ENCODE data around the gene ATP7A. TPM values are rescaled to one million over a fixed set of nuclear protein-coding genes. Genes with fewer than 3 reads are reported as not detected.

Gene ATP7A
- total RNA-seq, 1 donor from 2014 or later: 2.4 TPM

DNA sequence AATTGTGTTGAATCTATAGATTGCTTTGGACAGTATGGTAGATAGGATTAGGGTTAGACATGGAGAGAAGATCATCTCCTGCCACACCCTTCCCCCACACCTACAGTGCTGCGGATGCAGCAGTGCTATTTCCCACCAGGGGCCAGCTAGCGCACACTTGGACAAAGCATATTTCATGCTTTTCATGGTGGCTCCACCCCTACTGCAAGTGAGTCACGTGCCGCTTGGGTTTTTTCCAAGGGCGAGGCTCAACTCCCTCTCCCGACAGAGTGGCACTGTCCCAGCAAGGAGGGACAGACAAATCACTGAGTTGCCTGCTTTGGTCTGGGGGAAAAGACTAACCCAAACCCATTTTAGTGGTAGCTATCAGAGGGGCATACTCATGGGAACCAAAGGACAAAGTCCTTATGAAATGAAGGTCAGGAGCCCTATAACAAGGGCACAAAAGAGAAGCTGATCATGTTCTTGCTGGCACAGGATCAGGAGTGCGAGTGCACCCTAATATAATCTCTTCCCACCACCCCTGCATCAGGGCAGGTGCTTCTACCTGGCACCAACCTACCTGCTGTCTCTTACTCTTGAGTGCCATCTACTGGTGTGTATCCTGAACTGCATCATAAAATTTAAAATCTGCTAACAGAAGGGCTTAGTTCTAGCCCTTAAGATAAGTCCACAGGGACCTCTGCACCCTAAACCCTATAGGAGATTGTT lies 114.0 kb downstream of the ATP7A start:
- FAIRE-seq (no peak), DNase-seq (ENCODE audit: low read depth) (peak; percentile 22)
- Histone ChIP-seq H3K4me3 (ENCODE audit: low read depth, low read length) (no peak overlapping the region), H3K36me3 (ENCODE audit: control insufficient read depth, insufficient read depth, low read length) (no peaks in the 10 kb centered on the region), H3K27me3 (ENCODE audit: control insufficient read depth, insufficient read depth, low read length) (no peaks in the 10 kb centered on the region)
- TF ChIP-seq, protein P1, sequence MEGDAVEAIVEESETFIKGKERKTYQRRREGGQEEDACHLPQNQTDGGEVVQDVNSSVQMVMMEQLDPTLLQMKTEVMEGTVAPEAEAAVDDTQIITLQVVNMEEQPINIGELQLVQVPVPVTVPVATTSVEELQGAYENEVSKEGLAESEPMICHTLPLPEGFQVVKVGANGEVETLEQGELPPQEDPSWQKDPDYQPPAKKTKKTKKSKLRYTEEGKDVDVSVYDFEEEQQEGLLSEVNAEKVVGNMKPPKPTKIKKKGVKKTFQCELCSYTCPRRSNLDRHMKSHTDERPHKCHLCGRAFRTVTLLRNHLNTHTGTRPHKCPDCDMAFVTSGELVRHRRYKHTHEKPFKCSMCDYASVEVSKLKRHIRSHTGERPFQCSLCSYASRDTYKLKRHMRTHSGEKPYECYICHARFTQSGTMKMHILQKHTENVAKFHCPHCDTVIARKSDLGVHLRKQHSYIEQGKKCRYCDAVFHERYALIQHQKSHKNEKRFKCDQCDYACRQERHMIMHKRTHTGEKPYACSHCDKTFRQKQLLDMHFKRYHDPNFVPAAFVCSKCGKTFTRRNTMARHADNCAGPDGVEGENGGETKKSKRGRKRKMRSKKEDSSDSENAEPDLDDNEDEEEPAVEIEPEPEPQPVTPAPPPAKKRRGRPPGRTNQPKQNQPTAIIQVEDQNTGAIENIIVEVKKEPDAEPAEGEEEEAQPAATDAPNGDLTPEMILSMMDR (IDR thresholded peaks at IDR 0.05; ENCODE audit: insufficient read depth, low read length, severe bottlenecking): peak; percentile 56

DNA sequence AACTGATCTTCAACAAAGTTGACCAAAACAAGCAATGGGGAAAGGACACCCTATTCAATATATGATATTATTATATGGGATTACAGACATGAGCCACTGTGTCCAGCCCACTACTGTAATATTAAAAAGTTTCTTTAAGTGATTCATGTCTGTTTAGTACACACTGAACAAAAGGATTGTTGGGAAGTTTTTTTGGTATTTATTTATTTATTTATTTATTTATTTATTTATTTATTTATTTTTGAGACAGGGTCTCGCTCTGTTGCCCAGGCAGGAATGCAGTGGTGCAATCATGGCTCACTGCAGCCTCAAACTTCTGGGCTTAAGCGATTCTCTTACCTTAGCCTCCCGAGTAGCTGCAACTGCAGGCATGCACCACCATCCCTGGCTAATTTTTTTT lies 117.3 kb downstream of the ATP7A start:
- TF ChIP-seq, protein P1 (IDR thresholded peaks at IDR 0.05; ENCODE audit: insufficient read depth, low read length, severe bottlenecking): no peak
- DNase-seq (ENCODE audit: low read depth) (no peak), FAIRE-seq (no peak)
- Histone ChIP-seq H3K4me3 (ENCODE audit: low read depth, low read length) (no peak overlapping the region), H3K27me3 (ENCODE audit: control insufficient read depth, insufficient read depth, low read length) (no peaks in the 10 kb centered on the region), H3K36me3 (ENCODE audit: control insufficient read depth, insufficient read depth, low read length) (no peaks in the 10 kb centered on the region)

DNA sequence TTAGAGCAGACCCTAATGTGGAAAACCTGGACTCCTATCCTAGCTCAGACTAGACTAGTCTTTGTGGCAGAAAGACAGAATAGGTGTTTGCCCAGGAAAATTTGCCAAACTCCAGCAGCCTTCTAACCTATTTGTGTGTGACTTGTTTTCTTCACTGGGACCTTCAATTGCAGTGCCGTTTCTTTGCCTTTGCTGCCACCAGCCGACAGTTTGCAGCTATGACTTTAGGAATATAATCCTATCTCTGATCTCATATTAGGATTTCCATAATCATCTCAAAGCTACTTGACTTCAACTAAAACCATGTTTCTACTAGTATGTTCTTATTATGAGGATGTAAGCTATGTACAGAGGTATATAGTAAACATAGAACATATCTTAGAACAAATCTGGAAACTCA lies 119.2 kb downstream of the ATP7A start:
- TF ChIP-seq, protein P1 (IDR thresholded peaks at IDR 0.05; ENCODE audit: insufficient read depth, low read length, severe bottlenecking): peak; percentile 40
- DNase-seq (ENCODE audit: low read depth): peak; percentile 25
- no peak overlapping the region for H3K4me3 ChIP-seq (ENCODE audit: low read depth, low read length)
- no peak for FAIRE-seq
- H3K36me3 ChIP-seq (ENCODE audit: control insufficient read depth, insufficient read depth, low read length): no peaks in the 10 kb centered on the region
- H3K27me3 ChIP-seq (ENCODE audit: control insufficient read depth, insufficient read depth, low read length): no peaks in the 10 kb centered on the region

DNA sequence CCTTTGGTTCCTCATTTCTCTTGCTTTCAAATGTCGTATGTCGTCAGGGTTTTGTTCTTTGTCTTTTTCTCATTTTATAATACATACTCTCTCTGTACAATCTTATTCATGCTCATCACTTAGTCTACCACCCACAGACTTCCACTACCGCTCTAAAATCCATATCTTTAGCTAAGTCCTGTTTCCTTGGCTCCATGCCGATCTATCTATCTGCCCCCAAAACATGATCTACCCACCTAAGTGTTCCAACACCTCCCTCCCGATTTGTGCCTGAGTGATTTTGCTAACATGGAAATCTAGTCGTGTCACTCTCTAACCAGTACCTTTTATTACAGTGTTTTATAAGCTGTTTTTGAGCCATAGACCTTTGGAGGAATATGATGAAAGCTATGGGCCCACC lies 124.6 kb downstream of the ATP7A start:
- Histone ChIP-seq H3K4me3 (ENCODE audit: low read depth, low read length) (no peak overlapping the region), H3K36me3 (ENCODE audit: control insufficient read depth, insufficient read depth, low read length) (no peaks in the 10 kb centered on the region), H3K27me3 (ENCODE audit: control insufficient read depth, insufficient read depth, low read length) (no peaks in the 10 kb centered on the region)
- no peak for DNase-seq (ENCODE audit: low read depth)
- TF ChIP-seq, protein P1 (IDR thresholded peaks at IDR 0.05; ENCODE audit: insufficient read depth, low read length, severe bottlenecking): no peak
- no peak for FAIRE-seq

DNA sequence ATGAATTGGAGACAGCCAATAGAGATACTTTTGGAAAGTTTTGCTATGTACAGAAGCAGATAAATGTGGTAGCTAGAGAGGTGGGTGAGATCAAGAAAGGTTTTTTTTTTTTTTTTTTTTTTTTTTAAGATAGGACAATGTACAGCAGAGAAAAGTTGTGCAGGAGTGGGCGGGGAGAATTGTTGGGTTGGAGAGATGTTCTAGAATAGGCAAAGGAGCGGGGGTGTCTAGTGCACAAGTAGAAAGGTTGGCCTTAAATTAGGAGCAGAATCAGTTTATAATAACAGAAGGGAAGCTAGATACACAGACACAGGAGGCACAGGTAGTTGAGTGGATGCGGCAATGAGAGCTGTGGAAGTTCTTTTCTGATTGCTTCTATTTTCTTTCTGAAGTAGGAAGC lies 127.4 kb downstream of the ATP7A start:
- FAIRE-seq: no peak
- Histone ChIP-seq H3K36me3 (ENCODE audit: control insufficient read depth, insufficient read depth, low read length) (no peaks in the 10 kb centered on the region), H3K27me3 (ENCODE audit: control insufficient read depth, insufficient read depth, low read length) (no peaks in the 10 kb centered on the region), H3K4me3 (ENCODE audit: low read depth, low read length) (no peak overlapping the region)
- DNase-seq (ENCODE audit: low read depth): no peak
- TF ChIP-seq, protein P1 (IDR thresholded peaks at IDR 0.05; ENCODE audit: insufficient read depth, low read length, severe bottlenecking): no peak

DNA sequence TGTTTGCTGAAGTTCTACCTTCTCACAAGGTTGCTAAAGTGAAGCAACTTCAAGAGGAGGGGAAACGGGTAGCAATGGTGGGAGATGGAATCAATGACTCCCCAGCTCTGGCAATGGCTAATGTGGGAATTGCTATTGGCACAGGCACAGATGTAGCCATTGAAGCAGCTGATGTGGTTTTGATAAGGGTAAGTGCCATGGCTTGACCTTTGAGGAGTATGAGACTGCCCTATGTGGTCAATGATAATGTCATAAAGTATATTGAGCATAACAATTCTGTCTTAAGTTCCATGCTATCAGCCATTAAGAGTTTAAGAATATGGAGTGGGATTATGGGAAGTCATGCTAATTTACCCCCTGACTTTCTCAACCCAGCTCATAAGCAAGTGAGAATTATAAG lies 132.1 kb downstream of the ATP7A start:
- TF ChIP-seq, protein P1 (IDR thresholded peaks at IDR 0.05; ENCODE audit: insufficient read depth, low read length, severe bottlenecking): no peak
- DNase-seq (ENCODE audit: low read depth) (no peak), FAIRE-seq (no peak)
- no peak overlapping the region for H3K4me3 ChIP-seq (ENCODE audit: low read depth, low read length)
- no peaks in the 10 kb centered on the region for H3K36me3 ChIP-seq (ENCODE audit: control insufficient read depth, insufficient read depth, low read length)
- H3K27me3 ChIP-seq (ENCODE audit: control insufficient read depth, insufficient read depth, low read length): no peaks in the 10 kb centered on the region
